ENCODE measurements around the gene CACNG4.

Gene CACNG4

GRCh38 chr17:67041531-67041930 lies 77.0 kb downstream of the CACNG4 start:
- FAIRE-seq (no peak), DNase-seq (ENCODE audit: low spot score) (no peak)

DNA sequence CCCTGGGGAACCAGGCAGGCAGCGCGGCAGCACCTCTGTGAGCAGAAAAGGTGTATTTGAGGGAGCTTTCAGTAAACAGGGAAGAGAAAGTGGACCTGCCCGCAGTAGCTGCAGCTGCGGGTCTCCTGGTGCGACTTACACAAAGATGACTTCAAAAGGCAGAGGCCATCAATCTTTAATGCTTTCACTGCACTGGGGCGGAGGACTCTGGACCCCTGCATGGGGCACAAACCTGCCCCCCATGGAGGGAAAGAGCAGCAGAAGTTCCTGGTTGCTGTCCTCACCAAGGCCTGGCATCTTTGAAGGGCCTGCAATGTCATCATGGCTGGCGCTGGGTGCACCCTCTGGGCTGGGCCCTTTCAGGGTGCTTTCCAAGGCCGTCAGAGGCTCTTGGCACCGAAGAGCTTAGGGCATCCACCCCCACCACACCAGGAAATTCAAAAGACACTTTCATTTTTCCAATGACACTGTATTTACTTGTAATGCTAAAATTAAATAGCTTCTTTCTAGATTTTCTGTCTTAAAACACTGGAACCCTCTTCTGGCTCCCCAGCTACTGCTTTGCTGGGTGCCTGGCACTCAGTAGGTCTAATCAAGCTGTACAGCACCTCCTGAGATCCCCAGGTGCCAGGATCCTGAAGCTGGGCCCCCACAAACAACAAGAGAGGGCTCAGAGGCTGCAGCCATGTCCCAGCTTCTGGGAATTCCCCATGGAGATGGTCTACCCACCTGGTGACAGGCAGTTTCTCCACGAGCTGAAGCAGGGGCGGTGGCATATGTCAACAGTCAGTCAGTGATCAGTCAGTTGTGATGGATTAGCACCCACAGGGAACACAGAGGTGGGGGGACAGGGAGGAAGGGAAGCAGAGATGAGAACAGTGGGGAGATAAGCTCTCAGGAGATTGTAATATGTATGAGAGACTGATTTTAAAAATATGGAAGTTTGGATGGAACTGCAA lies 77.7 kb downstream of the CACNG4 start:
- FAIRE-seq (no peak), DNase-seq (ENCODE audit: low spot score) (no peak)

- no peak for FAIRE-seq
These were observed 78.8 kb downstream of the CACNG4 start for GRCh38 chr17:67043283-67043682.

GRCh38 chr17:67044016-67044772 lies 79.7 kb downstream of the CACNG4 start, which contains the start of gene CACNG1:
Gene CACNG1 (plus strand): TSS chr17:67044554. CDS start chr17:67044661, 107 bp downstream.
- no peak for DNase-seq (ENCODE audit: low spot score)
- FAIRE-seq = no peak

More at GRCh38 chr17:67043283-67043682, 78.8 kb downstream of the CACNG4 start:
- DNase-seq (ENCODE audit: low spot score) = no peak

DNA sequence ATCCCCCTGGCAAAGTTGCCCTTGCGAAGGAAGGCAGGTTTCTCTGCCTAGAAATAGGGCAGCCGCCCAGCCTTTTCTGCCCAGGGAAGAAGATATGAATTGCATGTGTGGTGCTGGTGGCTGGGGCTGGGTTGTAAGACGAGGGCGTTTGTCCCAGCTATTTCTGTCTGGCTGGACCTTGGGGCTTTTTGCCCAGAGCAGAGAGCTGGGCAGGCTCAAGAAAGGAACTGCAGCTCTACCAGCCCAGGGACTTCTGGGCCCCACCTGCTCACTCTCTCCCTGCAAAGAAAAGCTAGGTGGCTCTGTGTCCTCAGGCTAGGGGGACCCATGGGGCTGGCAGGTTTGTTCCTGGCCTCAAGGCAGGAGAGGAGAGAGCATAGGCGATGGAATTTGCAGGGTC lies 80.4 kb downstream of the CACNG4 start:
- DNase-seq (ENCODE audit: low spot score) = no peak
- no peak for FAIRE-seq

GRCh38 chr17:67046398-67046797 lies 81.9 kb downstream of the CACNG4 start:
- FAIRE-seq (no peak), DNase-seq (ENCODE audit: low spot score) (no peak)

DNA sequence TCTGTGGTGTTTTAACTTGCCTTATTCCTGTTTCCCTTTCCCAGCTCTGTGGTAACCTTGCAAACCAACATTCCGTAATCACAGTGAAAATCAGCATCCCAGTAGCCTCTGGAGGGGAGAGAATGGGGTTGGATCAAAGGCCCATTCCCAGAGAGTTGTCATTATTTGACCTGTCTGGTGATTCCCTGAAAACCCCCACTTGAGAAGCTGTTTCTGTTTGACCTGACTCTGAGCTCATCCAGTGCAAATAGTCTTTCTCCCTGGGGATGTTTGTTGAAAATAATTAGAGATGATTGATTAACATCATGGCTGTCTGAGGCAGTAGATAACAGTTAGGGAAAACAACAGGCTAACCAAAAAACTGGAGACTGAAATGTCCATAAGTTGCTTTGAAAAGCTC lies 82.9 kb downstream of the CACNG4 start:
- FAIRE-seq (no peak), DNase-seq (ENCODE audit: low spot score) (no peak)

GRCh38 chr17:67049025-67049739 lies 84.7 kb downstream of the CACNG4 start:
- FAIRE-seq (no peak), DNase-seq (ENCODE audit: low spot score) (no peak)

GRCh38 chr17:67050066-67050465 lies 85.6 kb downstream of the CACNG4 start:
- FAIRE-seq = no peak
- DNase-seq (ENCODE audit: low spot score) = no peak

GRCh38 chr17:67050471-67051154 lies 86.1 kb downstream of the CACNG4 start:
- DNase-seq (ENCODE audit: low spot score) (no peak), FAIRE-seq (no peak)

DNA sequence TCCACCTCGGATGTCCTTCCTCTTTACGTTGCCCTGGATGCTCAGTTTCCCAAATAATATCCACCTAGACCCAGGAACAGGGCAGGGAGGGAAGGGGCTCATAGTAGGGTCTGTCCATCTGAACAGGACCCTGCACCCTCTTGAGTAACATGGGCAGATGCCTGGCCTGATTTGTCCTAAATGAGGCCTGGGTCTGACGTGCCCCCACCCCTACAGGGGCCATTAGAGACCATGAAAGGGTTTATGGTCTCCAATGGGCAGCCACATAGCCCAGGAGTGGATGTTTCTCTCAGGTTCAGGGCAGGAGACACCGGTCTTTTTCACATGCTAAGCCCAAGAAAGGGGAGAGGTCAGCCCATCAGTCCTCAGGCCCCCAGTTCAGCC lies 86.6 kb downstream of the CACNG4 start:
- DNase-seq (ENCODE audit: low spot score) (no peak), FAIRE-seq (no peak)

DNA sequence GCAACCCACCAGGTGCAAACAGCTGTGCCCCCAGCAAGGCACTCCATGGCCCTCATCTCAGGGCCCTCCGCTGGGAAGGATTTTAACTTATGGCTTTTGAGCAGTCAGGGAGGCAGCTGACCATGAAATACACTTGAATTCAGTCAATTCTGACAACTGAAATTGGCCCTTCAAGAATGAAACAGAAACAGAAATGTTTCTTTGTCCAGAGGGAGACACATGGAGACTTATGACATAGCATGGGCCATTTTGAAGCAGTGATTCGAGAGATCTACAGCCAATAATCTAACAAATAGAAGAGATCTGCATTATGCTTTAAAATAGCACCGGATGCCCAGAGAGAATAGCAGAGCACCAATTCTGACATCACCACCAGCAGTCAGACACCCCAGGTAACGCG lies 87.3 kb downstream of the CACNG4 start:
- FAIRE-seq = no peak
- no peak for DNase-seq (ENCODE audit: low spot score)

DNA sequence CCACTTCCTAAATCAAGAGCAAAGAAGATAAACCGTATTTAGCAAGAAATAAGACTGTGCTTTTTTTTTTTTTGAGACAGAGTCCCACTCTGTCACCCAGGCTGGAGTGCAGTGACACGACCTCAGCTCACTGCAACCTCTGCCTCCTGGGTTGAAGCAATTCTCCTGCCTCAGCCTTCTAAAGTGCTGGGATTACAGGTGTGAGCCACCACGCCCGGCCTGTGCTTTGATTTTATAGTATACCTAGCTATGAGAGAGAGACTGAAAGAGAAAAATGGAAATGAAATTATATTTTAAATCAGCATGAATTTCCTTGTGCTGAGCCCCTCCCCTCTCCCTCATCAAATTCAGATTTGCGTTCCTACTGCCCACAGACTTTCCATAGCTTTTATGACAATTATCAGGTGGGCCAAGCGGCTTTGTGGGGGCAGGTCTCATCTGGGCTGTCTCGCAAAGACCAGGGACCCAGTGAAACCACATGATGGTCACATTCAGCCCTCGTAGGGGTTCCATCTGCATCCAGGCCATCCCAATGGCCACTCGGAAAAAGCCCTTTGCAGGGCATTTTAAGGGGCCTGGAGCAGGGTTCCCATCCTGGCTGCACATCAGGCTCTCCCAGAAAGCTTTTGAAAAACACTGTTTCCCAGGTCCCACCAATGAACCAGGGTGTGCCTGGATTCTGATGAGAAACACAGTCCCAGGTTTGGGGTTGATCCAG lies 88.4 kb downstream of the CACNG4 start:
- DNase-seq (ENCODE audit: low spot score) (no peak), FAIRE-seq (no peak)

GRCh38 chr17:67053438-67054000 lies 89.0 kb downstream of the CACNG4 start:
- FAIRE-seq = no peak
- DNase-seq (ENCODE audit: low spot score) = no peak

- DNase-seq (ENCODE audit: low spot score) (no peak), FAIRE-seq (no peak)
These were observed 89.6 kb downstream of the CACNG4 start for GRCh38 chr17:67054011-67054591.

GRCh38 chr17:67054608-67055007 lies 90.1 kb downstream of the CACNG4 start:
- no peak for DNase-seq (ENCODE audit: low spot score)
- no peak for FAIRE-seq

GRCh38 chr17:67055041-67055443 lies 90.5 kb downstream of the CACNG4 start:
- DNase-seq (ENCODE audit: low spot score) = no peak
- FAIRE-seq = no peak

GRCh38 chr17:67055811-67056745 lies 91.6 kb downstream of the CACNG4 start:
- DNase-seq (ENCODE audit: low spot score) (no peak), FAIRE-seq (no peak)
